ENCODE data around the gene INSL3. TPM values are rescaled to one million over a fixed set of nuclear protein-coding genes. Genes with fewer than 3 reads are reported as not detected.

The INSL3 gene
- total RNA-seq, 1 donor from 2014 or later, result not detected

DNA sequence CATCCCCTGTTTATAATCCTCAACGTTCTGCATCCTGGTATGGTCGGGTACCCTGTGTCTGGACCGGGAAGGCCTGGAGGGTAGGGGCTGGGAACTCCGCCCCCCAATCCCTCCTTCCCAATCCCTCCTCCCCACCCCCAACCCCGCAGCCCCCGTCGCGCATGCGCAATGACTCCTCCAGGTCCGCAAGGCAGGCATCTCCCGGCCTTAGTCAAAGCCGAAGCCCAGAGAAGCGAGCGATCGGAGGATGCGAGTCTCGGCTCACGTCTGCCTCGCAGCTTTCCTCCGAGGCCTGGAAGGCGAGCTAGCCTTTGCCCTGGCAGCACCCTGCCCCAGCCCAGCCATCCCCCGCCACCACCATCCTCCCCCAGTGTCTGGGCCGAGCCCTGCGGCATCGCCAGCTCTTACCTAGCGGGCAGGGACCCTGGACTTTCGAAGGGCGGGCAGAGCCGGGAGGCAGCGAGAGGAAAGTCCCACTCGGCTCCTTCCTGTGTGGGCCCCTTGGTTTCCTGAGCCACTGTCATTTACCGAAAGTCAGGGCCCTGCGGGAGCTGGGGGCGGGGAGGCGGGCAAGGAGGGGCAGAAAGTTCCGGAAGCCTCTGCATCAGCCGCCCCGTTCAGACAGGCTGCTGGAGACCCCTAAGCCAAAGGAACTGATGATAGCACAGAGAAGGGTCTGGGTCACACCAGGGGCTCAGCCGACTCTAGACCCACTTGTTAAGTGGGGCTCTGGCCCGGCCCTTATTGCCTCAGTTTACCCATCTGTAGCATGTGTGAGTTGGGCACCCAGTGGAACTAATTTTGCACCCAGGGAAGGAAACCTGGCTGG lies 26.4 kb upstream of the INSL3 start, which contains the start of gene JAK3:
TSS of gene JAK3 (minus strand) at position 445 of the 829 bp plus-strand sequence. CDS start 3,565 bp downstream, outside the sequence.
- DNase-seq (ENCODE audit: low spot score), result peak; percentile 91
- intact Hi-C loops (cut with DNase I), result no loop called here

DNA sequence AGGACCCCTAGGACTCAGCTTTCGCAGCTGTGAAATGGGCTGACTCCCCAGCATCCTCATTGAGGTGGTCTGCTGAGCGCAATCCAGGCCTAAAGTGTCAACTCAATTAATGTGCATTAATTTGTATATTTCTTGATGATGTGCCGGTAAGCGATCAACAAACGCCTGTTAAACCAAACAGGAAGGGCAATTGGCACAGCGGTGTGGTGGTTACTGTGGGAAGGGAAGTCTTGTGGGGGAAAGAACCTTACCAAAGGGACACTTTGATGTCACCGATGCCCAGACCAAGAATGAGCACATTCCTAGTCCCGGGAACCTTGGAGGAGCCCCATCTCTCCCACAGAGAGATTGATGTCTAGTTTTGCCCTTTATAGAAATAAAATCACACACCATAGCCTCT lies 24.8 kb upstream of the INSL3 start:
- intact Hi-C loops (cut with DNase I), result no loop called here
- DNase-seq (ENCODE audit: low spot score), result no peak

DNA sequence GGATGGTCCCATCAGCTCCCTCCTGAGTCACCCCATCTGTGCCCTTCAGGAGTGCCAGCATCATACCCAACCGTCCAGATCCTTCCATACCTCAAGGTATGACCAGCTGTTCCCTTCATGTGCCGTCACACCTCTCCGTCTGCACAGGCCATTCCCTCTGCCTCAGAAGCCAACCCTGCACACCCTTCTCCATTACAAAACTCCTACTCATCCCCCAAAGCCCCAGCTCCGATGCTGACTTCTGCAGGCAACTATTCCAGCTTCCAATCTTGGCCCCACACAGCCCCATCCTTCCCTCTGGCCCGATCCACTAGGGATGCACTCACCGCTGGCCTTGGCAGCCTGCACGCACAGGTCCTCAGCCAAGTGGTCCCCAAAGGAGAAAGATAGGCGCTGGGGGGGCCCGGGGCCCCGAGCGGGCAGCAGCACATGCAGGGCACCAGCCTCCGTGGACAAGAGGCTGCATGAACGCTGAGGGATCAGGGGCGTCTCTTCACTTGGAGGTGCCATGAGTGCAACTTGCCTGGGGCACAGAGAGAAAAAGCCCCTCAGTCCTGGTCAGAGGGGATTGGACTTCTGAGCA lies 22.7 kb upstream of the INSL3 start:
- intact Hi-C loops (cut with DNase I), result no loop called here
- no peak for DNase-seq (ENCODE audit: low spot score)

DNA sequence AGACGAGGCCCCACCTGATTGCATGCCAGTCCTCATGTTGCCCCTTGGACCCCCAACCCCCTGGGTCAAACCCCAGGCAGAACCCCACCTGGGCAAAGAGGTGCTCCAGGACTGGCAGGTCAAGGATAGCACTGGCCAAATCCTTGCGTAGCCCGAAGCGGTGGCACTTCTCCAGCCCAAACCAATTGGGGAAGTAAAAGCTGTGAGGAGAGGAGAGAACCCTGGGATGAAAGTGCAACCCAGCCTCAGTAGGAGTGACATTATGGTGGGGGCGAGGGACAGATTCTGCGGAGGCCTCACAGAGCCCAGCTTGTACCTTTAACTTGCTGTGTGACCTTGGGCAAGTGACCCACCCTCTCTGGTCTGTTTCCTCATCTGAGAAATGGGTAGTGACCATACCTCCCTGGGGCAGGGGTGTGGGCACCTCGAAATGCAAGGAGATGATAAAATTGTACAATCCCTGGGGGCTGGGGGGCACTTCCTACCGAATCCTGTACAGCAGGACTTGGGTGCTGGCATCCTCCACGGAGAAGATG lies 22.0 kb upstream of the INSL3 start:
- intact Hi-C loops (cut with DNase I), result no loop called here
- no peak for DNase-seq (ENCODE audit: low spot score)

DNA sequence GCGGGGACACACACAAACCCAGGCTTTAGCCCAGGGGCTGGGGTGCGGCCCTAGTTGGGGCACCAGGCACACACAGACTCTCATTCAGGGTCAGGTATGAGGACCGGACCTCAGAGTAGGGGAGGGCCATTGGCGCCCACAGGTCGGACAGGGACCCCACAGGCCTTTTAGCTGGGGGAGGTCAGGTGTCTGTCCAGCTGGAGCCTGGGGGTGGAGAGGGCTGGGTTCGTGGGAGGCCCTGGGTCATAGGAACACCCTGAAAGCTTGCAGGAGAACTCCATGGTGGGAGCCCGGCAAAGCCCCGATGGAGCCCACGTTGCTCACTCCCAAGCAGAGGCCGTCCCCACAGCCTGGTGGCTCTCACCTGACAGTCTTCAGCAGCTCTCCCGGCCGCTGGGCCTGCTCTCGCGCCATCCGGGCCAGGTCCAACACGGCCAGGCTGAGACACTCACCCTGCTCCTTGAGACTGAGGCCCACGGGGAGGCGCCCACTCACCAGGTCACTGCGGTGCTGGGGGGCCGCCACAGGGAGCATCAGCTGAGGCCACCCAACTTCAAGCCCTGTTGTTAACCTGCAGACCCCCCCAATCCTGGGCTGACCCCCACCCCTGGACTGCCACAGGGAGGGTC lies 21.5 kb upstream of the INSL3 start:
- no peak for DNase-seq (ENCODE audit: low spot score)
- intact Hi-C loops (cut with DNase I), result no loop called here

DNA sequence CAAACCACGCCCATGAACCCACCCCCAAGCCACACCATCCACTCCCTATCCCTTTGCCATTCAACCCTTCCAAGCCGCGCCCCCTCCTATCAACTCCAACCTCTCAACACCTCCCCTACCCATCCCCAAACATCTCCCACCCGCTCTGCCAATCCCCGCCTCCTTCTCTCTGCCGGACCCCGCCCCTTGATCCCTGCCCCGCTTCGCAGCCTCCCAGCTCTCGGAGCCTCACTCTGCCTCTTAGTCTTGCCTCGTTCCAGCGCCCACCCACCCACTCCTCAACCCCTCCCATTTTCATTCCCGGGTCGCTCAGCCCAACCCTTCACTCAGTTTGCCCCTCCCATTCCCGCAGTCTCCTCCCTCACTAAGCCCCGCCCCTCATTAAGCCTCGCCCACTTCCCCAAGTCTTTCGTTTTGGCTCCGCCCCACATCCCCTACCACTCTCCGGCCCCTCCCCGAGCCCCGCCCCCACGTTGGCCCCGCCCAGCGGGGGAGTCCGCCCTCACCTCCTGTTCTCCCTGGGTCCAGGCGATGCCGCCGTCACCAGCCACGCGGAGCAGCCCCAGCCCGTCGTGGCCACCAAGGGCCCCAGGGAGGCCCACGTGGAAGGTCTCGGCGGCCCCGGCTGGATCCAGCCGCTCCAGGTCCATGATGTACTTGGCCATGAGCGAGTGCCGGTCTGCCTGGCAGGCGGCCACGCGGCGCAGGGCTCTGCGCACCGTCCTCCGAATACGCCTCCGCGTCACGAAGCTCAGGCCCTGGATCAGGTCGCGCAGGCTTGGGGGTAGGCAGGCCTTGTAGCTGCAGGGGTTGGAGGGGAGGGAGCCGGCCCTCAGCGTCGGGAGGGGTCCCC lies 20.7 kb upstream of the INSL3 start:
- intact Hi-C loops (cut with DNase I), result no loop called here
- peak; percentile 87 for DNase-seq (ENCODE audit: low spot score)

DNA sequence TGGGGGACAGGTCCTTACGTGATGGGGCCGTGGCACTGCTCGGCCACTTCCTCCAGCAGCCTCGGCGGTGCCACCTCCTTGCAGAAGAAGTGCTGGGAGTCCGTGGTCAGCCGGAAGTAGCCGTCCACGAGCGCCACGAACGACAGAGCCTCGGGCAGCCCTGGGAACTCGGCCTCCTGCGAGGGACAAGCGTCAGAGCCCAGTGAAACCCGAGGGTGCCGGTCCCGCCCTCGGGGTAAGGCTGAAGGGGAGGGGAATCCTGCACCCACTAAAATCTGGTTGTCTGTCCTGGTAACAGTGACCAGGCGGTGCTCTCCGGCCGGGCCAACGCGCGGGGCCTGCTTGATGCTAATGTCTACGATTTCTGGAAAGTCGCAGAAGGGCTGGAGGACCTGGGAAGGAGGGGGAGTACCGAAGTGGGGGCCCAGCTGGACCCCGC lies 20.1 kb upstream of the INSL3 start:
- no peak for DNase-seq (ENCODE audit: low spot score)
- intact Hi-C loops (cut with DNase I), result no loop called here

DNA sequence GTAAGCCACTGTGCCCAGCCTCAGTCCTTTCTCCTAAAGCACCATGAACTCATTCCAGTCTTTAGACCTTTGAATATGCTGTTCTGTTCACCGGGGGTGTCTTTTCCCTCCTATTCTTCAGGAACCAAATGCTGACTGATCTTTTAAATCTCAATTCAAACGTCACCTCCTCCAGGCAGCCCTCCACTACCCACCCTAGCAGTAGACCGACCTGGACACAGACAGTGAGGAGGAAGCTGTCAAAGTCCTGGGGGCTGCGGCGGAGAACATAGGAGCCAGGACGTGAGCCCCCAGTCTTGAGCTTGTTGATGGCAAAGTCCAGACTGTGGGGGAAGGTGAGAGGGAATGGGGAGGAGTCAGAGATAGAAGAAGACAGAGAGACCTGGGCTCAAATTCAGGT lies 18.7 kb upstream of the INSL3 start:
- intact Hi-C loops (cut with DNase I), result no loop called here

DNA sequence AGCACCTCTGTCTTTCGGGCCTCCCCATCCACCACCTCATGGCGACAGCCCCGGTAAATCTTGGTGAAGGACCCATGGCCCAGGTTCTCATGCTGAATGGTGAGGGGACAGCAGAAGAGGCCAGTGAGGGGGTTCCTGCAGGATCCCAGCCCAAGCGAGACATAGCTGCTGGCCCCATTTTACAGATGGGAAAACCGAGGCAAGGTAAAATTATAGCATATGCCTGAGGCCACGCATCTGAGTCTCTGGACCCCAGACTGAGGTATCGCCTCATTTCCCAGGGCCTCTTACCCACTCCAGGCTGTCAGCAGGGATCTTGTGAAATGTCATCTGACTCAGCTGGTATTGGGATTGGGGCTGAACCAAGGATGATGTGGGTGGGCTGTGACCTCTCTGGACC lies 16.7 kb upstream of the INSL3 start:
- DNase-seq (ENCODE audit: low spot score), result no peak
- intact Hi-C loops (cut with DNase I), result no loop called here

More for the DNA sequence above, 18.7 kb upstream of the INSL3 start:
- no peak for DNase-seq (ENCODE audit: low spot score)

DNA sequence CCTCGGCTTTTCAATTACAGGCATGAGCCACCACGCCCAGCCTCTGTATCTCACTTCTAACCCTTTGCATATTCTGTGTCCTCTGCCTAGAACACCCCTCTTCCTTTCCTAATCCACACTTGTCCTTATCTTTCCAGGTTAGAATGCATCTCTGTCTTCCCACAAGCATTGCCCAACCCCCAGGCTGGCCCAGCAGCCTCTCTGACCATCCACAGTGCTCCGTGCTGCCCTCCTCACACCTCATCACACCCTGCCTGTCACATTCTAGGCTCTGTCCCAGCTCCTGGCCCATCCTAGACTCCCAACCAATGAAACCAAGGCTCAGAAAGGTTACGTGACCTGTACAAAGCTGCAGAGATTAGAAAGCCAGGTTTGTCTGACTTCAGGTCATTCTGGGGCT lies 15.2 kb upstream of the INSL3 start:
- intact Hi-C loops (cut with DNase I), result no loop called here
- DNase-seq (ENCODE audit: low spot score), result no peak

DNA sequence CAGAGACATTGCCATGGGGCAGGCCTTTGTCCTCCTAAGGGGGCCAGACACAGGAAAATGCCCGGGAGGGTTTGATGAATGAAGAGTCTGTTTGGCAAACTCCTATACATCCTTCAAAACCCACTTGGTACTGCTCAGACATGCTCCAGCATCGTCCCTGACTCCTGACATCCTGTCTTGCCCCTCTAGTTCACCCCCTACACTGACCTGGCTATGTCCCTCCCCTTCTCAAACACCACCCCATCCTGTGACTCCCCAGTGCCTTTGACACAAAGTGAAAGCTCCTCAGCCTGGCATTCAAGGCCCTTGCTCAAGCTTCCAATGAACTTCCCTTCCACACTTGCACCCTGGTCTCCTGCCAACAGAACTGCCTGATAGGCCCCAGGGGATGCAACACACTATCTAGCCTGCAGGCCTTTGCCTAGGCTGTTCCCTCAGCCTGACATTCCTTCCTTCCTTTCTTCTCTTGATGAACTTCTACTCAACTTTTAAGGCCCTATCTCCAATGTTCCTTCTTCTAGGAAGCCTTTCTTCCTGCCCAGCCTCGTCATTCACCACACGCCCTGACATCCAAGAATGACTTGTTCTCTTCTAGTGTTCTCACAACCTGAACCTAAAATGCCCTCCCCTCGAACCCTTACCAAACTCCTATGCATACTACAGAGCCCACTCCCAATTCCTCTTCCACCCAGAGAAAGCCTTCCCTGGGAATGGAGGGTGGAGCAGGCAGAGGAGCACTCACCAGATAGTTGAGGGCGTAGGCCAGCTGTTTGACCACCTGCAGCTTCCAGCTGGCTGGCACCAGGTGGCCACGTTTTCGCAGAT lies 14.1 kb upstream of the INSL3 start:
- no peak for DNase-seq (ENCODE audit: low spot score)
- intact Hi-C loops (cut with DNase I), result no loop called here

DNA sequence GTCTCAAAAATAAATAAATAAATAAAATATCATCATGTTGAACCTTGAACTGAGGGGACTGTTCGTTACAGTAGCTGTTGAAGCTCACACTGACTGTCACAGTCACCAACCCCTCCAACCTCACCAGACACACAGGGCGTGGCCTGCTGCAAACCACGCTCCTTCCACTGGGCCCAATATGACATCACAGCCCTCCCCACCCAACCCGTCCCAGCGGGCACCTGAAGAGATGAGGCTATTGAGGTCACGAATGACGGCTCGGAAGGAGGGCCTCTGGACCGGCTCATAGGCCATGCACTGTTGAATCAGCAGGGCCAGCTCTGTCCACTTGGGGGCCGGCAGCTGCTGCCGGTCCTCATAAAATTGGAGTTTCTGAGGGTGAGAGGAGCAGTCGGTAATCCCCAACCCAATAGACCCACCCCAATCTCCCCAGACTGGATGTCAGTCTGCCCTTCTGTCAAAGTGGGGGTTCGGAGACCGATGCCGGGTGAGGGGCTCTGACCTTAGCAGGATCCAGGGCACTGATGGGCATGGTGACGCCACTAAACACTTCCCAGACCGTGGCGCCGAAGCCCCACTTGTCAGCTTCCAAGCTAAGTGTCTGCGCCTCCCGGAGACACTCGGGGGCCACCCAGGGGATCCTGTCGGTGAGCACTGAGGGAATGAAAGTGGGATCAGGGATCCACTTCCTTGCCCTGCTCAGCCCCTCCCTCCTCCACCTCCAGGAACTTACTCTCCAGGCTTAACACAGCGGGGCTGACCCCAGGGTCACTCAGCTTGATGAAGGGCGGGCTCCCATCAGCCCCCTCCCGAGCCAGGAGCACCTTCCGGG lies 13.2 kb upstream of the INSL3 start:
- DNase-seq (ENCODE audit: low spot score), result no peak
- intact Hi-C loops (cut with DNase I), result no loop called here

DNA sequence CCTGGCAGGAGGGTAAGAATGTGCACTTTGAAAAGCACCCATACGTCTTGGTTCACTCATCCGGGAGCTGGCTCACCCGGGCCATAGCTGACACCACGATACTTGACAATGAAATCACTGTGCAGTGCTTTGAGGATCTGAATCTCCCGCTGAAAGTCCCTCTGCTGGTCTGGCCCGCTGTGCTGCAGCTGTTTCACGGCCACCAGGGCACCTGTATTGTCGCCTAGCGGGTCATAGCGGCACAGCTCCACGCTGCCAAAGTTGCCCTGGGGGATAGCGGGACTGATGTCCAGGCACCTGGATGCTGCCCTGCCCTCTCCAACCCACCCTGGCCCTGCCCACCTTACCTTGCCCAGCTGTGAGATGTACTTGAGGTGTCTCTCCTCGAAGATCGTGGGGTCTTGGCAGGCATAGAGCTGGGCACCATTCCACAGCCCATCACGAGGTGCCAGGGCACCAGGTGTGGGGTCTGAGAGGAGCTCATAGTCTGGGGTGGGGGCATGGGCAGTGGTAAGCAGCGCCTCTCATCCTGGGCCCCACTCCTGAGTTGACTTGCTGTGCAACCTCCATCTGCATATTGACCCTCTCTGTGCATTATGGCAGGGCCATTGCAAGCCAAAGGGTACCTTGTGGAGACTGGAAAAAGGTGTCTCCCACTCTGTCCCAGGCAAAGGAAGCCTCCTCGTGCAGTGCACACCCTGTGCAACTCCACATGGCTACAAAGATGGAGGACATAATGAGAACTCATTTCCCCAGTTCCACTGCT lies 11.3 kb upstream of the INSL3 start:
- no peak for DNase-seq (ENCODE audit: low spot score)
- intact Hi-C loops (cut with DNase I), result no loop called here

DNA sequence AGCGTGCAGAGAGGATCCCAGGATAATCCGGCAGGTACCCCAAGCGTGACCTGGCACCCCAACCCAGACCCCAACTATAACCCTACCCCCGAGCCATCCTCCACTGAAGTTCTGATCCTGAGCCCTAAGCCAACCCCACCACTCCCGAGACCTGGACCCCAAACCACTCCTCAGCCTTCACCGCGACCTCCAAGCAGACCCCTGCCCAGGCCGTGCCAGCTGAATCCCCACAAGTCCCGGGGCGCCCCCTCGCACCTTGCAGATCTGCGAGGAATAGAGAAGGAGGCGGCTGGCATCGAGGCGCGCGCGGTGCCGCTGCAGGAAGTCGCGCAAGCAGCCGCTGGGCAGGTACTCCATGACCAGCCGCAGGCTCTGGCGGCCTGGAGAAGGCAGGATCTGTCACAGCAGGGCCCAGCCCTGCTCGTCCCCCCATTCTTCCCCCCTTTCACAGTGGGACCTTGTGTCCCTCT lies 10.1 kb upstream of the INSL3 start:
- no peak for DNase-seq (ENCODE audit: low spot score)
- intact Hi-C loops (cut with DNase I), result no loop called here

DNA sequence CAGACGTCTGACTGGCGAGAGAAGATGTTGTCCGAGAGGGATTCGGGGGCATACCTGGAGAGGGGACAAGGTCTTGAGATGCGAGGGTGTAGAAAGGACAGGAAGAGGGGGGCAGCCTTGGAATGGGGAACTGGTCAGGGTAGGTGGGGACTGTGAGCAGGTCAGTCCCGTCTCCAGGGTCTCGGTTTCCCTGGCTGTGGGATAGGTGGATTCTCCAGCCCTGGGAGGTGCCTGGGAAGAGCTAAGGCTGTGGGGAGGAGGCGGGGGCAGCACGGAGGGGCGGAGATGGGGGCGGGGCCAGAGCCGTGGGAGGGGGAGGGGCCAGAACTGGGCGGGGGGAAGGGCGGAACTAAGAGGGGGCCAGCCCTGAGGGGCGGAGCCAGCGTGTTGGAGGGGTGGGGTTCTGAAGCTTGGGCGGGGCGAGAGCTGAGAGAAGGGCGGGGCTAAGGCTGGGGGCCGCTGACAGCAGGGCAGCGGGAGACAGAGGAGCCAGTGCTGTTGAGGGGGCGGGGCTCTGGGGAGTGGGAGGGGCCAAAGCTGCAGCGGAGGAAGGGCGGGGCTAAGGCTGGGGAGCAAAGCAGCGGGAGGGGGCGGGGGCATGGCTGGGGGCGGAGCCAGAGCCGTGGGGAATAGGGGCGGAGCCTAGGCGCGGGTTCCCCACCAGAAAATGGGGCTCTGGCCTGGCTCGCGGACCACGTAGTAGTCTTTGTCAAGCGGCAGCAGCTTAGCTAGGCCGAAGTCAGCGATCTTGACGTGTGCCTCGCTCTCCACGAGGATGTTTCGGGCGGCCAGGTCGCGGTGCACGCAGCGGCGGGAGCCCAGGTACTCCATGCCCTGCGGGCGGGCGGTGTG lies 9.5 kb upstream of the INSL3 start:
- DNase-seq (ENCODE audit: low spot score), result no peak
- intact Hi-C loops (cut with DNase I), result no loop called here

DNA sequence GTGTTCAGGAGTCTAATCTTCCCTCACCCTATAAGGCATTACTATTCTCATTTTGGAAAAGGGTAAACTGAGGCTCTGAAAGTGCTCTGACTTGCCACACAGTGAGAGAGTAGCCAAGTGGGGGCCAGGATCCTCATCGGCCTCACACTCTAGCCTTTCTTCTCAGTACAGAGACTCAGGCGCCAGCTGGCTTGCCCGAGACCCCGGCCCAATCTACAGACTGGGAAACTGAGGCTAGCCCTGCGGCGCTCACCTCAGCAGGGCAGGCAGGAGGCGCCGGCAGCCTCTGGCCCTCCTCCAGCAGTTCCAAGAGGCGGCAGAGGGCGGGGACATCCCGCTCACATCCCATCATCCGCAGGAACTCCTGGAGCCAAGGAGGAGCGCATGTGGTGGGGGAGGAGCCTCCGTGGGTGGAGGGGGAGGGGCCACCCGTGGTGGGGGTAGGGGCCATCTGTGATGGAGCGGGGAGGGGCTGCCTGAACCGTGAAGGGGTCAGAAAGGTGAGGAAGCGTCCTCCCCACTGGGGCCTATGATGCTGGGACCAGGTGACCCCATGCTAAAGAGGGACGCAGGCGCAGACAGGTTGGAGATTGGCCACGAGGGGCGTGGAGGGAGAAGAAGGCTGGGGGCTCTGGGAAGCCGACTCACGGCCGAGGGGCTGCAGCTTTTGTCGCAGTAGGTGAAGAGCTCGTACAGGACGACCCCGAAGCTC lies 8.7 kb upstream of the INSL3 start:
- no peak for DNase-seq (ENCODE audit: low spot score)
- intact Hi-C loops (cut with DNase I), result no loop called here

Measured in cardiac septum (tissue), 1 donor.